K562 (cell line): ENCODE measurements around the gene TRPM2. TPM values are rescaled to one million over a fixed set of nuclear protein-coding genes. Genes with fewer than 3 reads are reported as not detected.
A peak's percentile ranks its signal among the peaks of the same experiment; 100 is the strongest.

Source experiments
- BMI1 ChIP-seq: fragments of 150-350 bp; IDR thresholded peaks from 2 replicates; pipeline ENCODE4 v1.6.1; 2014; ENCODE audit warnings: low read length
- BRD4 ChIP-seq: fragments of 200-600 bp; sonication (generic); IDR thresholded peaks from 2 replicates; pipeline ENCODE4 v1.6.1; 2017; ENCODE audit warnings: inconsistent platforms
- EGR1 ChIP-seq: fragments of 450-650 bp; conservative IDR thresholded peaks from 2 replicates; pipeline ENCODE4 v1.6.1; 2017; ENCODE audit warnings: mild to moderate bottlenecking
- HINFP ChIP-seq: fragments of 450-650 bp; conservative IDR thresholded peaks from 2 replicates; pipeline ENCODE4 v1.6.1; 2016; ENCODE audit warnings: missing genetic modification characterization, low read depth, mild to moderate bottlenecking, control low read depth, missing compliant biosample characterization
- HOMEZ ChIP-seq: fragments of 250-450 bp; sonication (Bioruptor Pico); IDR thresholded peaks from 2 replicates; pipeline ENCODE4 v1.4.0; 2020; ENCODE audit warnings: mild to moderate bottlenecking, moderate library complexity
- MEF2D ChIP-seq: conservative IDR thresholded peaks from 2 replicates; pipeline ENCODE4 v1.6.1; 2016; ENCODE audit warnings: low read depth, missing genetic modification characterization, missing compliant biosample characterization
- RBM14 ChIP-seq: fragments of 200-400 bp; formaldehyde crosslinking; IDR thresholded peaks from 2 replicates; pipeline ENCODE4 v1.6.1; 2018; ENCODE audit warnings: low read depth, mild to moderate bottlenecking, low read length, moderate library complexity, borderline replicate concordance; ENCODE audit not compliant: insufficient read depth
- TEAD1 ChIP-seq, 2 experiments: fragments of 450-650 bp in 1 of 2; sonication (generic) in 1 of 2; formaldehyde crosslinking; IDR thresholded peaks; 2 replicates each; pipeline versions ENCODE4 v1.4.0 to v1.8.0; 2020 to 2022; ENCODE audit warnings: mild to moderate bottlenecking in 2 of 2, missing genetic modification reagents in 1 of 2
- TOE1 ChIP-seq, 2 experiments: fragments of 450-650 bp in 1 of 2; sonication (generic) in 1 of 2; formaldehyde crosslinking in 1 of 2; IDR thresholded peaks; 2 replicates each; pipeline versions ENCODE4 v1.7.1 to v1.8.0; 2016 to 2022; ENCODE audit warnings: borderline replicate concordance in 2 of 2, mild to moderate bottlenecking in 2 of 2, antibody characterized with exemption in 1 of 2, inconsistent platforms in 1 of 2, low read depth in 1 of 2, missing genetic modification reagents in 1 of 2, moderate library complexity in 1 of 2
- UBTF ChIP-seq, 2 experiments: IDR thresholded peaks; 2 replicates each; pipeline ENCODE4 v1.6.1; 2012; ENCODE audit warnings: improper control_type of control experiment in 2 of 2, low read depth in 2 of 2, low read length in 2 of 2, borderline replicate concordance in 1 of 2
- ZBED1 ChIP-seq: IDR thresholded peaks from 2 replicates; pipeline ENCODE4 v1.6.1; 2014
- ZBTB5 ChIP-seq: fragments of 450-650 bp; IDR thresholded peaks from 2 replicates; pipeline ENCODE4 v1.6.1; 2017; ENCODE audit warnings: antibody characterized with exemption
- ZNF347 ChIP-seq: fragments of 450-650 bp; formaldehyde crosslinking; IDR thresholded peaks from 2 replicates; pipeline ENCODE4 v1.4.0; 2020; ENCODE audit warnings: low read depth, mild to moderate bottlenecking, moderate library complexity
- ZNF655 ChIP-seq: fragments of 250-450 bp; sonication (Bioruptor Pico); IDR thresholded peaks from 2 replicates; pipeline ENCODE4 v1.5.0; 2021
- polyA plus RNA-seq, 8 experiments: library from polyadenylated mRNA; depleted of rRNA in 4 of 8; stranded (reverse) in 5 of 8; unstranded in 3 of 8; fragments of >200 nt; fragmentation: Nextera tagmentation in 2 of 8; fragmentation: Illumina TruSeq in 1 of 8; extraction: Ambion mirVana in 2 of 8; extraction: Trizol in 1 of 8; gene quantifications; 2 replicates each; pipeline versions ENCODE4 v1.2.1 to v1.2.3, GENCODE V29; 2011 to 2014; ENCODE audit warnings: inconsistent platforms in 1 of 8, missing spikeins in 1 of 8
- total RNA-seq, 7 experiments: library from RNA; depleted of rRNA in 6 of 7; stranded (reverse); fragments of >200 nt in 6 of 7; fragmentation: Illumina TruSeq in 2 of 7; extraction: Trizol in 2 of 7; gene quantifications; 2 replicates each; pipeline versions ENCODE4 v1.2.1 to v1.2.3, GENCODE V29; 2011 to 2021; ENCODE audit warnings: low replicate concordance in 1 of 7

Gene TRPM2
- total and polyA plus RNA-seq, 9 of the 15 experiments (the other 6 are each of a cell fraction or from before 2014, with no cell fraction given): 0.33 to 2.1 (median 0.98) TPM; not detected in 2

GRCh38 chr21:44485254-44485793 lies 131.9 kb downstream of the TRPM2 start (continued):
- no peak for TF ChIP-seq BRD4
- TF ChIP-seq UBTF (IDR thresholded peaks at IDR 0.05; ENCODE audit: borderline replicate concordance in 1 of 2, low read depth in 2 of 2, low read length in 2 of 2): 0 out of 4 replicates have a peak, but pooled peaks of 1 of the 2 experiments have one; percentile 49
- peak; percentile 97 for TF ChIP-seq ZBTB5
- TF ChIP-seq EGR1: peak; percentile 76
- TF ChIP-seq TEAD1 (CRISPR knock-in tag; IDR thresholded peaks at IDR 0.05): no peak; a peak in 1 of 4 replicates
- TF ChIP-seq BMI1: no peak
- peak; percentile 99 for TF ChIP-seq HINFP (tag)
- TF ChIP-seq ZNF347 (CRISPR knock-in tag): no peak
- TF ChIP-seq MEF2D (tag): no peak
- no peak for TF ChIP-seq HOMEZ (CRISPR knock-in tag)
- TF ChIP-seq ZBED1: no peak
- TF ChIP-seq ZNF655: no peak
- TF ChIP-seq TOE1 (IDR thresholded peaks at IDR 0.05; ENCODE audit: borderline replicate concordance): no peak
- TF ChIP-seq TOE1 (CRISPR knock-in tag; IDR thresholded peaks at IDR 0.05; ENCODE audit: borderline replicate concordance, low read depth): no peak
- TF ChIP-seq RBM14: no peak
